GM12878 (cell line): ENCODE data around the gene RASAL1. TPM values are rescaled to one million over a fixed set of nuclear protein-coding genes. Genes with fewer than 3 reads are reported as not detected.

Source experiments
- ATAC-seq: fragments of 200-7000 bp; cut with Tn5 transposase; 3 replicates; pipeline ENCODE4 v1.9.1; 2020; ENCODE audit warnings: mild to moderate bottlenecking, moderate library complexity
- BruUV-seq: library from RNA; stranded (reverse); fragments of 400-500 nt; replicated peaks from 2 replicates; lab custom pipeline; 2021; lab: Mats Ljungman, UMichigan
- CTCF ChIA-PET: fragments of 300-600 bp; sonication (Branson Sonifier 250); formaldehyde crosslinking; extraction: SDS; loops from one replicate; lab custom pipeline; 2021; ENCODE audit warnings: inconsistent platforms; lab: Yijun Ruan, JAX
- POLR2A ChIA-PET: fragments of 350-600 bp; formaldehyde crosslinking; extraction: SDS; loops from one replicate; lab custom pipeline; 2021; ENCODE audit warnings: inconsistent platforms; lab: Charles Lee
- RAD21 ChIA-PET: fragments of 300-600 bp; sonication (Branson Sonifier 250); formaldehyde crosslinking; loops from one replicate; lab custom pipeline; 2023; ENCODE audit warnings: antibody characterized with exemption; ENCODE audit not compliant: unreplicated experiment; lab: Charles Lee
- SMC1A ChIA-PET: fragments of 300-600 bp; sonication (Branson Sonifier 250); formaldehyde crosslinking; loops from one replicate; lab custom pipeline; 2023; ENCODE audit not compliant: unreplicated experiment, uncharacterized antibody; lab: Charles Lee
- DNase-seq: peaks from one replicate; pipeline ENCODE4 v3.0.0-alpha.2; 2011; ENCODE audit warnings: low read depth, low spot score
- FAIRE-seq: peaks from 3 replicates; lab custom pipeline; 2011; peaks lifted over from hg19 to GRCh38; lab: Jason Lieb, UNC
- H2AFZ ChIP-seq: 2 replicates; pipeline ENCODE4 v1.6.0; 2011; ENCODE audit warnings: low read depth, low read length, control low read depth; ENCODE audit not compliant: control insufficient read depth
- H3K27ac ChIP-seq: 2 replicates; pipeline ENCODE4 v1.5.1; 2011; ENCODE audit warnings: control low read depth; ENCODE audit not compliant: control insufficient read depth, insufficient read depth
- H3K27me3 ChIP-seq, 2 experiments: replicated peaks in 1 of 2; 2 replicates each; pipeline versions ENCODE4 v1.6.0 to v1.6.1; 2011; ENCODE audit warnings: low read length in 1 of 2; ENCODE audit not compliant: control insufficient read depth in 2 of 2, insufficient read depth in 2 of 2
- H3K36me3 ChIP-seq, 2 experiments: 2 replicates each; pipeline ENCODE4 v1.5.1; 2011; ENCODE audit warnings: low read length in 1 of 2; ENCODE audit not compliant: control insufficient read depth in 2 of 2, insufficient read depth in 2 of 2
- H3K4me1 ChIP-seq: 2 replicates; pipeline ENCODE4 v1.6.1; 2011; ENCODE audit warnings: mild to moderate bottlenecking, low read length, moderate library complexity, mixed read lengths; ENCODE audit not compliant: control insufficient read depth, insufficient read depth
- H3K4me2 ChIP-seq: 2 replicates; pipeline ENCODE4 v1.6.0; 2011; ENCODE audit warnings: control low read depth; ENCODE audit not compliant: control insufficient read depth, insufficient read depth
- H3K4me3 ChIP-seq: fragments of 200-600 bp; sonication (generic); 2 replicates; pipeline ENCODE4 v1.5.1; 2016
- H3K79me2 ChIP-seq: 2 replicates; pipeline ENCODE4 v1.6.0; 2011; ENCODE audit warnings: low read length; ENCODE audit not compliant: control insufficient read depth, insufficient read depth
- H3K9ac ChIP-seq: 2 replicates; pipeline ENCODE4 v1.8.0; 2011; ENCODE audit warnings: low read length, control low read depth, mixed read lengths; ENCODE audit not compliant: control insufficient read depth, insufficient read depth
- H3K9me3 ChIP-seq: replicated peaks from 3 replicates; pipeline ENCODE4 v1.5.1; 2011; ENCODE audit warnings: mild to moderate bottlenecking, low read length; ENCODE audit not compliant: control insufficient read depth, insufficient read depth
- H4K20me1 ChIP-seq: 2 replicates; pipeline ENCODE4 v1.6.0; 2011; ENCODE audit not compliant: control insufficient read depth, insufficient read depth
- BCL11A ChIP-seq: IDR thresholded peaks from 2 replicates; pipeline ENCODE4 v1.6.1; 2011; ENCODE audit warnings: low read depth, low read length
- MEF2B ChIP-seq: fragments of 450-650 bp; IDR thresholded peaks from 2 replicates; pipeline ENCODE4 v1.6.1; 2018; ENCODE audit warnings: mild to moderate bottlenecking, moderate library complexity; ENCODE audit not compliant: partially characterized antibody, poor library complexity, severe bottlenecking
- SMARCA5 ChIP-seq: fragments of 450-650 bp; IDR thresholded peaks from 2 replicates; pipeline ENCODE4 v1.6.1; 2017; ENCODE audit warnings: mild to moderate bottlenecking
- WGBS: methylation state at CpG from one replicate; pipeline ENCODE4 v1.1.6; 2016; ENCODE audit warnings: low lambda C conversion rate; ENCODE audit not compliant: insufficient replicate concordance, insufficient coverage; ENCODE audit errors: missing lambda C conversion rate; 5-methylcytosine and 5-hydroxymethylcytosine counted together
- in situ Hi-C: fragments of 300-500 bp; cut with MboI; formaldehyde crosslinking; loops from 9 replicates; pipeline ENCODE4 v1.14.3; 2018; ENCODE audit warnings: mixed read lengths
- intact Hi-C: fragments of 100-400 bp; cut with micrococcal nuclease; formaldehyde crosslinking; loops from one replicate; pipeline ENCODE4 v1.14.2; 2022; ENCODE audit not compliant: unreplicated experiment
- polyA plus RNA-seq, 11 experiments: library from polyadenylated mRNA; depleted of rRNA in 4 of 11; unstranded in 6 of 11; stranded (reverse) in 5 of 11; fragments of >200 nt; fragmentation: Nextera tagmentation in 4 of 11; fragmentation: Illumina TruSeq in 1 of 11; extraction: Ambion mirVana in 4 of 11; extraction: Trizol in 1 of 11; gene quantifications; 1 replicate in 1 of 11; 2 replicates in 10 of 11; pipeline versions ENCODE4 v1.2.1 to v1.2.3, GENCODE V29; 2011 to 2016; ENCODE audit warnings: inconsistent platforms in 2 of 11, missing spikeins in 2 of 11, low read depth in 1 of 11
- total RNA-seq, 4 experiments: library from RNA; depleted of rRNA in 3 of 4; stranded (reverse); fragments of >200 nt in 3 of 4; fragmentation: Illumina TruSeq in 1 of 4; extraction: Trizol in 1 of 4; gene quantifications; 2 replicates each; pipeline versions ENCODE4 v1.2.1 to v1.2.3, GENCODE V29; 2013 to 2021

RASAL1 gene
- total and polyA plus RNA-seq, 10 of the 15 experiments (the other 5 are each of a cell fraction or from before 2014, with no cell fraction given), result 0.12 to 1.0 (median 0.52) TPM; not detected in 6

DNA sequence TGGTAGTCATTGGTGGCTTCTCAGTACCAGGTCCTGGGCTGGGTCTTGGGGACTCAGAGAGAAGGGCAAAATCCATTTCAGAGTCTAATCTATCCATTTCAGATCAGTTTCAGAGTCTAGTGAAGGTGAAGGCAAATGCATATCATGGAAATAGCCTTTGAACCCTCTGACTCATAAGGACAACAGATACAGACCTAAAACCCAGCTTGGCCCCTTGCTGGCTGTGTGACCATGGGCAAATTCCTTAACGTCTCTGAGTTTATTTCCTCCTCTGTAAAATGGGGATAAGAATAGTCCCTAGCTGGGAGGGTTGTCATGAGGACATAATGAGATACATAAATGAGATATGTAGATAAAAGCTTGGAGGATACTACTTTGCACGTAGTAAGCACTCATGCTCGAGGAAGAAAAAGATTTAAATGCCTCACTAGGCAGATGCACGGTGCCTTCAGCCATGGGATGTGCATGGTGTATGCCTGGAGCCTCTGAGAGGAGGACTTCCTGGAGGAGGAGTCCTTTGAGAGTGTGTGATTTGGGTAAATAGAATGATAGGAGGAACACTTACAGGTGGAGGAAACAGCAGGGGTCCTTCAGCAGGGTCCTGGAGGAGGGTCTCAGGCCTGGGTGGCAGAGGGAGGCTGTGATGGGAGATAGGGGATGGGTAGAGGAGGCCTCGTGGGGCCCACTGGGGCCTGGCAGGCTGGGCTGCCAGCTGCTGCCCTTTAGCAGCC is 71.0 kb downstream of the RASAL1 start:
- DNase-seq (no peak), FAIRE-seq (no peak), ATAC-seq (no peak)
- Histone ChIP-seq H3K4me1 (peaks cover 31% of the 10 kb centered on the region), H3K4me3 (no peak overlapping the region), H3K4me2 (no peak overlapping the region), H3K79me2 (peaks cover 11% of the 10 kb centered on the region), H2AFZ (no peak overlapping the region), H3K36me3 (no peaks in the 10 kb centered on the region; a peak in 2 of 4 replicates), H4K20me1 (peaks cover 3% of the 10 kb centered on the region; the same call in 1 of the 2 replicates), H3K9ac (no peak overlapping the region), H3K27ac (no peak overlapping the region), H3K9me3 (no peaks in the 10 kb centered on the region), H3K27me3 (peaks cover 0 to 4% of the 10 kb centered on the region in 2 experiments; a peak in 1 of 4 replicates)
- intact Hi-C loops (no loop called here), in situ Hi-C loops (no loop called here)
- SMC1A ChIA-PET, result interaction anchor here (1.0 to 17.0 kb wide), 7 partner anchors 8 to 34 kb away, joined by 4 to 416 read pairs (median 18); no protein-coding TSS in a partner anchor
- POLR2A ChIA-PET, result interaction anchor here (1.0 to 4.9 kb wide), 3 partner anchors 9 to 121 kb away, joined by 3 to 46 read pairs (median 16); partner anchors contain the start of genes DDX54 and RITA1
- no TSS peak for BruUV-seq
- WGBS, result 7% methylated on average over 5 of the region's 5 CpGs
- CTCF ChIA-PET, result interaction anchor here (0.7 to 9.5 kb wide), 7 partner anchors 9 to 88 kb away, joined by 3 to 98 read pairs (median 13); no protein-coding TSS in a partner anchor
- TF ChIP-seq BCL11A, result no peak
- 0 out of 2 replicates have a peak, but pooled peaks have one; percentile 27 for TF ChIP-seq SMARCA5
- TF ChIP-seq MEF2B, result peak; percentile 30
- RAD21 ChIA-PET, result interaction anchor here (0.6 to 9.1 kb wide), 6 partner anchors 8 to 36 kb away, joined by 3 to 84 read pairs (median 8); no protein-coding TSS in a partner anchor
